WTC11 (cell line): Measurements from ENCODE around the gene DCLK2. TPM values are rescaled to one million over a fixed set of nuclear protein-coding genes. Genes with fewer than 3 reads are reported as not detected.

Experiments used
- ATAC-seq: fragments of 200-7000 bp; cut with Tn5 transposase; 2 replicates; pipeline ENCODE4 v1.10.0; 2021; ENCODE audit warnings: mild to moderate bottlenecking, moderate library complexity
- CTCF ChIA-PET: fragments of 300-600 bp; sonication (Branson Sonifier 250); formaldehyde crosslinking; loops from one replicate; lab custom pipeline; 2021; ENCODE audit warnings: antibody characterized with exemption; lab: Charles Lee
- POLR2A ChIA-PET: fragments of 350-600 bp; sonication (Branson Sonifier 250); formaldehyde crosslinking; loops from one replicate; lab custom pipeline; 2021; ENCODE audit warnings: antibody characterized with exemption; lab: Charles Lee
- DNase-seq: peaks from one replicate; pipeline ENCODE4 v3.0.0; 2021; ENCODE audit warnings: low spot score
- H3K27ac Mint-ChIP-seq: 2 replicates; pipeline ENCODE4 v1.8.0; 2021; ENCODE audit warnings: mixed read lengths
- H3K27me3 Mint-ChIP-seq: 2 replicates; pipeline ENCODE4 v1.8.0; 2021; ENCODE audit warnings: low read depth, mild to moderate bottlenecking, moderate library complexity, mixed read lengths
- H3K36me3 Mint-ChIP-seq: 2 replicates; pipeline ENCODE4 v1.8.0; 2021; ENCODE audit warnings: mixed read lengths
- H3K4me1 Mint-ChIP-seq: 2 replicates; pipeline ENCODE4 v1.8.0; 2022; ENCODE audit warnings: mixed read lengths
- H3K4me3 Mint-ChIP-seq: 2 replicates; pipeline ENCODE4 v1.8.0; 2021; ENCODE audit warnings: mild to moderate bottlenecking, moderate library complexity, mixed read lengths
- H3K9me3 Mint-ChIP-seq: 2 replicates; pipeline ENCODE4 v1.8.0; 2021; ENCODE audit warnings: mixed read lengths
- E2F4 ChIP-seq: sonication (generic); formaldehyde crosslinking; IDR thresholded peaks from 2 replicates; pipeline ENCODE4 v1.8.1; 2022; ENCODE audit warnings: low read depth, mild to moderate bottlenecking, moderate library complexity, missing genetic modification reagents, borderline replicate concordance
- EMX1 ChIP-seq: fragments of 250-450 bp; sonication (Bioruptor Pico); IDR thresholded peaks from 2 replicates; pipeline ENCODE4 v1.8.0; 2021; ENCODE audit warnings: mild to moderate bottlenecking
- HMGA2 ChIP-seq: fragments of 250-450 bp; sonication (Bioruptor Pico); IDR thresholded peaks from 2 replicates; pipeline ENCODE4 v1.4.0; 2021; ENCODE audit warnings: mild to moderate bottlenecking, moderate library complexity
- NR1H2 ChIP-seq: sonication (generic); formaldehyde crosslinking; IDR thresholded peaks from 2 replicates; pipeline ENCODE4 v1.9.0; 2021; ENCODE audit warnings: mild to moderate bottlenecking, moderate library complexity, missing genetic modification reagents
- ZBTB43 ChIP-seq: sonication (generic); formaldehyde crosslinking; IDR thresholded peaks from 2 replicates; pipeline ENCODE4 v1.8.1; 2023; ENCODE audit warnings: mild to moderate bottlenecking, missing genetic modification reagents
- ZNF138 ChIP-seq: sonication (generic); formaldehyde crosslinking; conservative IDR thresholded peaks from 2 replicates; pipeline ENCODE4 v1.8.1; 2022; ENCODE audit warnings: mild to moderate bottlenecking, moderate library complexity, missing genetic modification reagents
- ZNF219 ChIP-seq: sonication (generic); formaldehyde crosslinking; IDR thresholded peaks from 2 replicates; pipeline ENCODE4 v1.8.0; 2023; ENCODE audit warnings: missing genetic modification reagents, mild to moderate bottlenecking, borderline replicate concordance
- ZSCAN18 ChIP-seq: fragments of 250-450 bp; sonication (Bioruptor Pico); IDR thresholded peaks from 2 replicates; pipeline ENCODE4 v2.1.2; 2022; ENCODE audit warnings: mild to moderate bottlenecking, moderate library complexity
- total RNA-seq: library from RNA; stranded (reverse); gene quantifications from 3 replicates; pipeline ENCODE4 v1.2.3, GENCODE V29; 2021
- TF ChIP-seq, protein P1 (sequence below): sonication (generic); formaldehyde crosslinking; IDR thresholded peaks from 2 replicates; pipeline ENCODE4 v1.8.0; 2022; ENCODE audit warnings: missing genetic modification reagents

Gene DCLK2
- total RNA-seq, 1 experiment from 2014 or later, result 0.17 TPM

DNA sequence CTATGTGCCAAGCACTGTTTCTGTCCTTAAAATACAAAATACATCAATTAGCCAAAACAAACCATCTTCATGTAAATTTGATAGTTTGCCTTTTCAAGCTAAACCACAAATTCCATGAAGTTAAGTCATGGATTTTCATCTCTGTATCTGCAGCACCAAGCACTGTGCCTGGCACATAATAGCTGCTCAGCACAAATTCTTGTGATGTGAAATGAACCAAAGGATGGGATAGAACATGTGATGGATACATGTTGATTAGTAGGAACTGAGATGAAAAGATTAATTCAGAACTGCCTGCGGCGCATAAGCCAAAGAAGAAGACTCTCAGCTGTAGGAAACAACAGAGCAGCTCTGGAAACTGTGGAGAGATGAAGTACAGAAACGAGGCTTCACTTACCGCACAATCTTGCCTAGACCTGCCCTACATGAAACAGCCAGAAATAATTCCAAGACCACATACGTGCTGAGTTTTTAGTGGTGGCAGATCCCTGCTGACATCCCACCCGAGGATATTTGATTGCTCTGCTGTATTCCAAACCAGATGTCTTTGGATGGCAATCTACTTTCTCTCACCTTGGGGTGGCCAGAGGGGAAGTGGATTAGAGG, 40.9 kb upstream of the DCLK2 start:
- no peak for TF ChIP-seq ZNF138 (CRISPR knock-in tag)
- TF ChIP-seq, protein P1, sequence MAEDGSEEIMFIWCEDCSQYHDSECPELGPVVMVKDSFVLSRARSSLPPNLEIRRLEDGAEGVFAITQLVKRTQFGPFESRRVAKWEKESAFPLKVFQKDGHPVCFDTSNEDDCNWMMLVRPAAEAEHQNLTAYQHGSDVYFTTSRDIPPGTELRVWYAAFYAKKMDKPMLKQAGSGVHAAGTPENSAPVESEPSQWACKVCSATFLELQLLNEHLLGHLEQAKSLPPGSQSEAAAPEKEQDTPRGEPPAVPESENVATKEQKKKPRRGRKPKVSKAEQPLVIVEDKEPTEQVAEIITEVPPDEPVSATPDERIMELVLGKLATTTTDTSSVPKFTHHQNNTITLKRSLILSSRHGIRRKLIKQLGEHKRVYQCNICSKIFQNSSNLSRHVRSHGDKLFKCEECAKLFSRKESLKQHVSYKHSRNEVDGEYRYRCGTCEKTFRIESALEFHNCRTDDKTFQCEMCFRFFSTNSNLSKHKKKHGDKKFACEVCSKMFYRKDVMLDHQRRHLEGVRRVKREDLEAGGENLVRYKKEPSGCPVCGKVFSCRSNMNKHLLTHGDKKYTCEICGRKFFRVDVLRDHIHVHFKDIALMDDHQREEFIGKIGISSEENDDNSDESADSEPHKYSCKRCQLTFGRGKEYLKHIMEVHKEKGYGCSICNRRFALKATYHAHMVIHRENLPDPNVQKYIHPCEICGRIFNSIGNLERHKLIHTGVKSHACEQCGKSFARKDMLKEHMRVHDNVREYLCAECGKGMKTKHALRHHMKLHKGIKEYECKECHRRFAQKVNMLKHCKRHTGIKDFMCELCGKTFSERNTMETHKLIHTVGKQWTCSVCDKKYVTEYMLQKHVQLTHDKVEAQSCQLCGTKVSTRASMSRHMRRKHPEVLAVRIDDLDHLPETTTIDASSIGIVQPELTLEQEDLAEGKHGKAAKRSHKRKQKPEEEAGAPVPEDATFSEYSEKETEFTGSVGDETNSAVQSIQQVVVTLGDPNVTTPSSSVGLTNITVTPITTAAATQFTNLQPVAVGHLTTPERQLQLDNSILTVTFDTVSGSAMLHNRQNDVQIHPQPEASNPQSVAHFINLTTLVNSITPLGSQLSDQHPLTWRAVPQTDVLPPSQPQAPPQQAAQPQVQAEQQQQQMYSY (CRISPR knock-in tag), result no peak
- TF ChIP-seq, all 79 proteins: peak for 0
- Mint-ChIP-seq H3K27me3 (no peaks in the 10 kb centered on the region), H3K9me3 (no peaks in the 10 kb centered on the region; the same call in 1 of the 2 replicates), H3K27ac (no peak overlapping the region), H3K36me3 (no peaks in the 10 kb centered on the region), H3K4me3 (no peak overlapping the region), H3K4me1 (peaks cover 46% of the 10 kb centered on the region)
- ChIA-PET CTCF (no interaction called here), POLR2A (interaction anchor here (0.6 kb wide), 1 partner anchor 1976 kb away, joined by 3 read pairs; no protein-coding TSS in a partner anchor)
- DNase-seq (no peak), ATAC-seq (no peak)

- Mint-ChIP-seq H3K9me3 (no peaks in the 10 kb centered on the region; the same call in 1 of the 2 replicates), H3K27ac (no peak overlapping the region), H3K4me3 (no peak overlapping the region), H3K36me3 (no peaks in the 10 kb centered on the region), H3K27me3 (no peaks in the 10 kb centered on the region), H3K4me1 (peaks cover 37% of the 10 kb centered on the region)
- POLR2A ChIA-PET, result interaction anchor here (0.8 kb wide), 1 partner anchor 171 kb away, joined by 3 read pairs; no protein-coding TSS in a partner anchor
- ATAC-seq, result no peak
- no peak for TF ChIP-seq ZBTB43 (CRISPR knock-in tag)
- no peak for TF ChIP-seq HMGA2 (CRISPR knock-in tag)
- TF ChIP-seq ZNF219 (CRISPR knock-in tag), result no peak
- TF ChIP-seq NR1H2 (CRISPR knock-in tag), result no peak
- no peak for TF ChIP-seq E2F4 (CRISPR knock-in tag)
- no peak for TF ChIP-seq ZSCAN18 (CRISPR knock-in tag)
- DNase-seq, result no peak
- CTCF ChIA-PET, result interaction anchor here (0.5 kb wide), 1 partner anchor 249 kb away, joined by 4 read pairs; no protein-coding TSS in a partner anchor
Measured at GRCh38 chr4:150038335-150039076, 39.7 kb upstream of the DCLK2 start.

- POLR2A ChIA-PET, result interaction anchor here (0.8 kb wide), 1 partner anchor 170 kb away, joined by 3 read pairs; no protein-coding TSS in a partner anchor
Measured at GRCh38 chr4:150039274-150040127, 38.7 kb upstream of the DCLK2 start.

More at GRCh38 chr4:150039274-150040127, 38.7 kb upstream of the DCLK2 start:
- no peak overlapping the region for H3K4me3 Mint-ChIP-seq
- H3K4me1 Mint-ChIP-seq, result peaks cover 27% of the 10 kb centered on the region
- H3K36me3 Mint-ChIP-seq, result no peaks in the 10 kb centered on the region
- DNase-seq (no peak), ATAC-seq (peak; percentile 73)
- no peaks in the 10 kb centered on the region for H3K27me3 Mint-ChIP-seq
- TF ChIP-seq EMX1 (CRISPR knock-in tag), result no peak
- no peaks in the 10 kb centered on the region; the same call in 1 of the 2 replicates for H3K9me3 Mint-ChIP-seq
- CTCF ChIA-PET, result no interaction called here
- no peak overlapping the region for H3K27ac Mint-ChIP-seq
